ENCODE measurements around the gene ENTPD1. TPM values are rescaled to one million over a fixed set of nuclear protein-coding genes. Genes with fewer than 3 reads are reported as not detected.

Gene ENTPD1
- total RNA-seq, 1 experiment from 2014 or later = not detected

DNA sequence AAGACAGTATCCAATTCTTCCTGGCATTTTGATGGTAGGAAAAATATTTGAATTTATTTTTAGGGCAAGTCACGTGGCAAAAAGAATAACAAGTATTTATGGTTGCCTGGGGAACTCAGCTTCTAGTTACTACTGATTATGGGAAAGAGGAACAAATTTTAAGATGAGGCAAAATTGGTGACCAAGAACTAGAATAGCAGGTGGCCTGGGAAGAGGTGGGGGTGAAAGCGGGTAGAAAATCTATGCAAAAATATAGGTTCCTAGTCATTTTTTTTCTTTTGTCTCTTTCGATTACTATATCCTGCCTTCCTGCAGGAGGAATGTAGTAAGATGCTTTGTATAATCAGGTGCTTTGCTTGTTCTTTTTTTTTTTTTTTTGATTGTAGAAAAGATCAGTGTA is 27.8 kb downstream of the ENTPD1 start:
- Histone ChIP-seq H3K79me2 (ENCODE audit: low read depth) (no peaks in the 10 kb centered on the region), H3K27ac (no peak overlapping the region), H2AFZ (no peak overlapping the region), H3K4me3 (no peak overlapping the region), H3K9me3 (ENCODE audit: insufficient read depth, low read depth) (no peaks in the 10 kb centered on the region), H3K4me1 (replicated peaks; ENCODE audit: insufficient read depth) (no peaks in the 10 kb centered on the region), H3K27me3 (ENCODE audit: insufficient read depth, low read depth) (no peaks in the 10 kb centered on the region), H3K9me2 (ENCODE audit: insufficient read depth) (no peaks in the 10 kb centered on the region), H3K36me3 (ENCODE audit: low read depth) (no peaks in the 10 kb centered on the region), H4K20me1 (ENCODE audit: insufficient read depth) (no peaks in the 10 kb centered on the region), H3F3A (ENCODE audit: insufficient read depth, low read depth) (no peaks in the 10 kb centered on the region), H3K4me2 (no peak overlapping the region)
- intact Hi-C loops (cut with micrococcal nuclease; ENCODE audit: unreplicated experiment) = no loop called here
- no peak for DNase-seq
- BruUV-seq (replicated peaks) = no TSS peak
- POLR2A ChIA-PET (ENCODE audit: unreplicated experiment) = no interaction called here
- no peak for TF ChIP-seq EZH2 (IDR thresholded peaks at IDR 0.05; ENCODE audit: low read depth)
- TF ChIP-seq, protein P1, sequence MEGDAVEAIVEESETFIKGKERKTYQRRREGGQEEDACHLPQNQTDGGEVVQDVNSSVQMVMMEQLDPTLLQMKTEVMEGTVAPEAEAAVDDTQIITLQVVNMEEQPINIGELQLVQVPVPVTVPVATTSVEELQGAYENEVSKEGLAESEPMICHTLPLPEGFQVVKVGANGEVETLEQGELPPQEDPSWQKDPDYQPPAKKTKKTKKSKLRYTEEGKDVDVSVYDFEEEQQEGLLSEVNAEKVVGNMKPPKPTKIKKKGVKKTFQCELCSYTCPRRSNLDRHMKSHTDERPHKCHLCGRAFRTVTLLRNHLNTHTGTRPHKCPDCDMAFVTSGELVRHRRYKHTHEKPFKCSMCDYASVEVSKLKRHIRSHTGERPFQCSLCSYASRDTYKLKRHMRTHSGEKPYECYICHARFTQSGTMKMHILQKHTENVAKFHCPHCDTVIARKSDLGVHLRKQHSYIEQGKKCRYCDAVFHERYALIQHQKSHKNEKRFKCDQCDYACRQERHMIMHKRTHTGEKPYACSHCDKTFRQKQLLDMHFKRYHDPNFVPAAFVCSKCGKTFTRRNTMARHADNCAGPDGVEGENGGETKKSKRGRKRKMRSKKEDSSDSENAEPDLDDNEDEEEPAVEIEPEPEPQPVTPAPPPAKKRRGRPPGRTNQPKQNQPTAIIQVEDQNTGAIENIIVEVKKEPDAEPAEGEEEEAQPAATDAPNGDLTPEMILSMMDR (conservative IDR thresholded peaks at IDR 0.05) = no peak
- CTCF ChIA-PET = no interaction called here

DNA sequence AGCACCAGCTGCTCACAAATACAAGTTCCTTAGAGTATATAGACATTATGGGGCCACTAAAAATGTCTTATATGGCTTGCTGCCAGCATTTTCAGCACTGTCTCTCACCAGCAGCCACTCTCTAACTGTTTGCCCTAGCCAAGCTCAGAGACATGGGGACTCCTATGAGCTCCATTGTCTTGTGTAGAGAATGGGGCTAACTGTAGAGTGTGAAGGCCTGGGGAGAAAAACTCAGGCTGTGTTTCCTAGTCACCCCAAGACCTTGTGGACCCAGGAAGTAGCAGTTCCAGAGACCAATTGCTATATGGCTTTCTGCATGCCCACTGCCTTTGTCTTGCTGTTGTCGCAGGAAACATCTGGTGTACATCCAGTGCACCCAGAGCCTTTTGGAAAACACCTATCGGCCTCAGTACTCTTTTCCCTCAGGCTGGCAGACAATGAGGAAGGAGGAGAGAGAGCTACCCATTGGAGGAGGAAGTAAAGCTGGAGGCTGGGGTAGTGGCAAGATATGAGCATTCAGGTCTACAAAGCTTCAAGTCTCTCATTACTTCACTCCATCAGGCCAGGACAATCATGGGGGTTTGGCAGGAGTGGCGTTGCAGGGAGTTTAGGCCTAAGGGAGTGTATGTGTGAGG is 28.4 kb downstream of the ENTPD1 start:
- DNase-seq = no peak
- no peaks in the 10 kb centered on the region for H4K20me1 ChIP-seq (ENCODE audit: insufficient read depth)
- intact Hi-C loops (cut with micrococcal nuclease; ENCODE audit: unreplicated experiment) = no loop called here

DNA sequence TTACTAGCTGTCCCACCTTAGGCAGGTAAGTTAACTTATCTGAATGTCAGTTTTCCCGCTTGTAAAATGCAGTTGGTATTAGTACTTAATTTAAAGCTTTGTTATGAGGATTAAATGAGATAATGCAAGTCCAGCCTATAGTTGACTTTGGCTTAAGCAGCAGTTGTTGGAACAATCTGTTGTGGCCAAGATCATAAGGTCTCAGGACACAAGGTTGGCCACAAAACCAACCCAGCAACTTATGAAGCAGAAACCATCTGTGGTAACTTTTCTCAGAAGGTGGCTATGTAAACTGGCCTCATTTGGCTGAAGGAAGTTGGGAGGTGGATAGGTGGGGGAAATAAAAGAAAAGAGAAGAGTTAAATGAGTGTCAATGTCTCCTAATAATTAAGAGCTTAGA is 29.4 kb downstream of the ENTPD1 start:
- Histone ChIP-seq H3K79me2 (ENCODE audit: low read depth) (no peaks in the 10 kb centered on the region), H3K27me3 (ENCODE audit: insufficient read depth, low read depth) (no peaks in the 10 kb centered on the region), H4K20me1 (ENCODE audit: insufficient read depth) (no peaks in the 10 kb centered on the region), H3K9me2 (ENCODE audit: insufficient read depth) (no peaks in the 10 kb centered on the region), H3K4me2 (no peak overlapping the region), H3K9me3 (ENCODE audit: insufficient read depth, low read depth) (no peaks in the 10 kb centered on the region), H3K4me1 (replicated peaks; ENCODE audit: insufficient read depth) (no peaks in the 10 kb centered on the region), H3K4me3 (no peak overlapping the region), H2AFZ (no peak overlapping the region), H3K36me3 (ENCODE audit: low read depth) (no peaks in the 10 kb centered on the region), H3K27ac (no peak overlapping the region), H3F3A (ENCODE audit: insufficient read depth, low read depth) (no peaks in the 10 kb centered on the region)
- intact Hi-C loops (cut with micrococcal nuclease; ENCODE audit: unreplicated experiment) = no loop called here
- no TSS peak for BruUV-seq (replicated peaks)
- POLR2A ChIA-PET (ENCODE audit: unreplicated experiment) = no interaction called here
- TF ChIP-seq, protein P1 (conservative IDR thresholded peaks at IDR 0.05) = no peak
- no peak for TF ChIP-seq EZH2 (IDR thresholded peaks at IDR 0.05; ENCODE audit: low read depth)
- DNase-seq = no peak
- CTCF ChIA-PET = no interaction called here

More for the DNA sequence above, 28.4 kb downstream of the ENTPD1 start:
- H3K9me3 ChIP-seq (ENCODE audit: insufficient read depth, low read depth) = no peaks in the 10 kb centered on the region
- H3K4me2 ChIP-seq = no peak overlapping the region
- H3K27ac ChIP-seq = no peak overlapping the region
- no peaks in the 10 kb centered on the region for H3F3A ChIP-seq (ENCODE audit: insufficient read depth, low read depth)
- ChIA-PET POLR2A (ENCODE audit: unreplicated experiment) (interaction anchor here (0.6 kb wide), 1 partner anchor 175 kb away, joined by 3 read pairs; no protein-coding TSS in a partner anchor), CTCF (interaction anchor here (0.6 kb wide), 1 partner anchor 90 kb away, joined by 4 read pairs; no protein-coding TSS in a partner anchor)
- no peaks in the 10 kb centered on the region for H3K79me2 ChIP-seq (ENCODE audit: low read depth)
- no peaks in the 10 kb centered on the region for H3K4me1 ChIP-seq (replicated peaks; ENCODE audit: insufficient read depth)
- TF ChIP-seq, protein P1 (conservative IDR thresholded peaks at IDR 0.05) = no peak
- TF ChIP-seq EZH2 (IDR thresholded peaks at IDR 0.05; ENCODE audit: low read depth) = no peak
- no peaks in the 10 kb centered on the region for H3K36me3 ChIP-seq (ENCODE audit: low read depth)
- H3K9me2 ChIP-seq (ENCODE audit: insufficient read depth) = no peaks in the 10 kb centered on the region
- no TSS peak for BruUV-seq (replicated peaks)
- no peak overlapping the region for H2AFZ ChIP-seq
- no peaks in the 10 kb centered on the region for H3K27me3 ChIP-seq (ENCODE audit: insufficient read depth, low read depth)
- H3K4me3 ChIP-seq = no peak overlapping the region
